Kidney (tissue), 14 donors: Measurements from ENCODE around the gene HMG20A. TPM values are rescaled to one million over a fixed set of nuclear protein-coding genes. Genes with fewer than 3 reads are reported as not detected.
A peak's percentile ranks its signal among the peaks of the same experiment; 100 is the strongest.

Experiments used
- DNase-seq, 5 donors: peaks; one replicate each; pipeline ENCODE4 v3.0.0-alpha.2; 2013 to 2020
- FAIRE-seq: peaks from 2 replicates; lab custom pipeline; 2012; peaks lifted over from hg19 to GRCh38; lab: Jason Lieb, UNC
- H3K27ac ChIP-seq, 2 donors: one replicate each; pipeline ENCODE4 v1.7.0; 2013; ENCODE audit warnings: low read depth in 2 of 2, low read length in 2 of 2, inconsistent platforms in 1 of 2
- H3K27me3 ChIP-seq: one replicate; pipeline ENCODE4 v1.7.1; 2013; ENCODE audit warnings: low read length, inconsistent platforms; ENCODE audit not compliant: control insufficient read depth, insufficient read depth
- H3K36me3 ChIP-seq, 3 donors: one replicate each; pipeline versions ENCODE4 v1.7.0 to v1.7.1; 2013; ENCODE audit warnings: low read length in 3 of 3, control low read depth in 1 of 3, inconsistent platforms in 1 of 3; ENCODE audit not compliant: insufficient read depth in 3 of 3, control insufficient read depth in 2 of 3
- H3K4me1 ChIP-seq, 3 donors: one replicate each; pipeline versions ENCODE4 v1.7.0 to v1.7.1; 2013; ENCODE audit warnings: low read length in 3 of 3, inconsistent platforms in 1 of 3, low read depth in 1 of 3; ENCODE audit not compliant: control insufficient read depth in 2 of 3, insufficient read depth in 2 of 3
- H3K4me3 ChIP-seq, 3 donors: one replicate each; pipeline versions ENCODE4 v1.7.0 to v1.8.1; 2013; ENCODE audit warnings: low read length in 3 of 3, control low read depth in 1 of 3, inconsistent platforms in 1 of 3
- H3K9ac ChIP-seq, 3 donors: one replicate each; pipeline versions ENCODE4 v1.7.0 to v1.7.1; 2013; ENCODE audit warnings: low read length in 3 of 3, control low read depth in 1 of 3, inconsistent platforms in 1 of 3
- H3K9me3 ChIP-seq, 3 donors: one replicate each; pipeline versions ENCODE4 v1.7.0 to v1.7.1; 2013; ENCODE audit warnings: low read length in 3 of 3, control low read depth in 1 of 3, inconsistent platforms in 1 of 3; ENCODE audit not compliant: control insufficient read depth in 2 of 3, insufficient read depth in 1 of 3
- CTCF ChIP-seq: IDR thresholded peaks from 3 replicates; pipeline ENCODE4 v1.5.1; 2012; ENCODE audit warnings: mild to moderate bottlenecking, moderate library complexity, borderline replicate concordance; ENCODE audit not compliant: insufficient read depth; ENCODE audit errors: extremely low read depth
- intact Hi-C: fragments of 100-400 bp; cut with DNase I; formaldehyde crosslinking; loops from one replicate; pipeline ENCODE4 v1.11.1; 2022
- polyA plus RNA-seq: library from polyadenylated mRNA; stranded (reverse); fragments of 350-450 nt; fragmentation: Illumina TruSeq; extraction: RNeasy Lipid Tissue Mini Kit (QIAGEN cat#74804); gene quantifications from one replicate; pipeline ENCODE4 v1.2.3, GENCODE V29; 2014; ENCODE audit warnings: low read depth, low replicate concordance; ENCODE audit not compliant: insufficient read depth
- total RNA-seq: library from RNA; stranded (reverse); fragmentation: NEBNext Ultra II Directional; extraction: Animal tissue kit (Norgen Biotek cat#: 25700); gene quantifications from one replicate; pipeline ENCODE4 v1.2.1, GENCODE V29; 2021
- donor health status: control.
- donor health status: control.
- donor health status: control.
- donor health status: control.
- donor health status: control.
- donor health status: DM: yes; HTN: yes; CAD: no.
- donor health status: Normal renal cell carcinoma (clear cell type).

HMG20A gene
- total and polyA plus RNA-seq, 2 donors from 2014 or later, result 16.8 to 38.7 TPM

GRCh38 chr15:77455696-77456321 lies 35.1 kb downstream of the HMG20A start:
- no peak overlapping the region for H3K4me3 ChIP-seq
- no peak overlapping the region for H3K27ac ChIP-seq
- H3K9me3 ChIP-seq, result no peaks in the 10 kb centered on the region
- FAIRE-seq, result no peak
- no peak for TF ChIP-seq CTCF
- DNase-seq, result peak in 2 of 5 donors; percentile 59 to 88
- no peaks in the 10 kb centered on the region for H3K27me3 ChIP-seq
- H3K4me1 ChIP-seq, result peaks cover 0 to 19% (median 12%) of the 10 kb centered on the region in 3 donors
- intact Hi-C loops, result no loop called here
- peaks cover 5 to 9% (median 5%) of the 10 kb centered on the region in 3 donors for H3K36me3 ChIP-seq
- H3K9ac ChIP-seq, result no peak overlapping the region

GRCh38 chr15:77456746-77457145 lies 36.1 kb downstream of the HMG20A start:
- intact Hi-C loops, result no loop called here
- Histone ChIP-seq H3K36me3 (peaks cover 5 to 9% (median 8%) of the 10 kb centered on the region in 3 donors), H3K9ac (no peak overlapping the region), H3K9me3 (no peaks in the 10 kb centered on the region), H3K27ac (no peak overlapping the region), H3K4me3 (no peak overlapping the region), H3K4me1 (peaks cover 0 to 19% (median 12%) of the 10 kb centered on the region in 3 donors), H3K27me3 (no peaks in the 10 kb centered on the region)
- FAIRE-seq (no peak), DNase-seq (no peak)
- no peak for TF ChIP-seq CTCF

- DNase-seq (peak in 1 of 5 donors; percentile 26), FAIRE-seq (no peak)
- no peaks in the 10 kb centered on the region for H3K27me3 ChIP-seq
- intact Hi-C loops, result no loop called here
- peaks cover 0 to 19% (median 12%) of the 10 kb centered on the region in 3 donors for H3K4me1 ChIP-seq
- no peak overlapping the region for H3K4me3 ChIP-seq
- no peak for TF ChIP-seq CTCF
- H3K9me3 ChIP-seq, result no peaks in the 10 kb centered on the region
- peaks cover 5 to 9% (median 8%) of the 10 kb centered on the region in 3 donors for H3K36me3 ChIP-seq
- H3K9ac ChIP-seq, result no peak overlapping the region
- H3K27ac ChIP-seq, result no peak overlapping the region
Measured at GRCh38 chr15:77457191-77457904, 36.7 kb downstream of the HMG20A start.
